ENCODE measurements around the gene NEMP2.

DNA sequence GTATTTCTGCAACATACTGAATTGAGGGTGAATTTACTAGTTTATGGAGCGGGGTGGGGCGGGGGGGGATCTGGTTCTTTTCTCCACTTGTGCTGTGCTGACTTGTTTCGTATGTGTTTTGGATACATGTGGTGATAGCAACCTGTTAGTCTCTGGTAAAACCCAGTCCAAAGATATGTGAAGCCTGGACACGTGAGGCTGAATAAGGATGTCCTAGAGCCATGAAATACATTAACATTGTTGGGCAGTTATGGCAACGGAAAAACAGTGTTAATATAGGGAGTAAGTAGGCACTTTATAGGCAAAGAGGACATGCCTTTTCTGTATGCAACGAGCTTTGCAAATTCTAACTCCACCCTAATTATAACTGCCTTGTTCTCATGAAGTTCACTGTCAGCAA, 42.1 kb upstream of the NEMP2 start:
- TF ChIP-seq, protein P1, sequence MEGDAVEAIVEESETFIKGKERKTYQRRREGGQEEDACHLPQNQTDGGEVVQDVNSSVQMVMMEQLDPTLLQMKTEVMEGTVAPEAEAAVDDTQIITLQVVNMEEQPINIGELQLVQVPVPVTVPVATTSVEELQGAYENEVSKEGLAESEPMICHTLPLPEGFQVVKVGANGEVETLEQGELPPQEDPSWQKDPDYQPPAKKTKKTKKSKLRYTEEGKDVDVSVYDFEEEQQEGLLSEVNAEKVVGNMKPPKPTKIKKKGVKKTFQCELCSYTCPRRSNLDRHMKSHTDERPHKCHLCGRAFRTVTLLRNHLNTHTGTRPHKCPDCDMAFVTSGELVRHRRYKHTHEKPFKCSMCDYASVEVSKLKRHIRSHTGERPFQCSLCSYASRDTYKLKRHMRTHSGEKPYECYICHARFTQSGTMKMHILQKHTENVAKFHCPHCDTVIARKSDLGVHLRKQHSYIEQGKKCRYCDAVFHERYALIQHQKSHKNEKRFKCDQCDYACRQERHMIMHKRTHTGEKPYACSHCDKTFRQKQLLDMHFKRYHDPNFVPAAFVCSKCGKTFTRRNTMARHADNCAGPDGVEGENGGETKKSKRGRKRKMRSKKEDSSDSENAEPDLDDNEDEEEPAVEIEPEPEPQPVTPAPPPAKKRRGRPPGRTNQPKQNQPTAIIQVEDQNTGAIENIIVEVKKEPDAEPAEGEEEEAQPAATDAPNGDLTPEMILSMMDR (IDR thresholded peaks at IDR 0.05; ENCODE audit: insufficient read depth, low read length): no peak
- TF ChIP-seq GABPA (IDR thresholded peaks at IDR 0.05; ENCODE audit: low read depth) (no peak), SPI1 (IDR thresholded peaks at IDR 0.05; ENCODE audit: borderline replicate concordance, low read depth) (no peak), POLR2AphosphoS5 (IDR thresholded peaks at IDR 0.05; ENCODE audit: low read depth) (no peak)
- TF ChIP-seq, protein P2, sequence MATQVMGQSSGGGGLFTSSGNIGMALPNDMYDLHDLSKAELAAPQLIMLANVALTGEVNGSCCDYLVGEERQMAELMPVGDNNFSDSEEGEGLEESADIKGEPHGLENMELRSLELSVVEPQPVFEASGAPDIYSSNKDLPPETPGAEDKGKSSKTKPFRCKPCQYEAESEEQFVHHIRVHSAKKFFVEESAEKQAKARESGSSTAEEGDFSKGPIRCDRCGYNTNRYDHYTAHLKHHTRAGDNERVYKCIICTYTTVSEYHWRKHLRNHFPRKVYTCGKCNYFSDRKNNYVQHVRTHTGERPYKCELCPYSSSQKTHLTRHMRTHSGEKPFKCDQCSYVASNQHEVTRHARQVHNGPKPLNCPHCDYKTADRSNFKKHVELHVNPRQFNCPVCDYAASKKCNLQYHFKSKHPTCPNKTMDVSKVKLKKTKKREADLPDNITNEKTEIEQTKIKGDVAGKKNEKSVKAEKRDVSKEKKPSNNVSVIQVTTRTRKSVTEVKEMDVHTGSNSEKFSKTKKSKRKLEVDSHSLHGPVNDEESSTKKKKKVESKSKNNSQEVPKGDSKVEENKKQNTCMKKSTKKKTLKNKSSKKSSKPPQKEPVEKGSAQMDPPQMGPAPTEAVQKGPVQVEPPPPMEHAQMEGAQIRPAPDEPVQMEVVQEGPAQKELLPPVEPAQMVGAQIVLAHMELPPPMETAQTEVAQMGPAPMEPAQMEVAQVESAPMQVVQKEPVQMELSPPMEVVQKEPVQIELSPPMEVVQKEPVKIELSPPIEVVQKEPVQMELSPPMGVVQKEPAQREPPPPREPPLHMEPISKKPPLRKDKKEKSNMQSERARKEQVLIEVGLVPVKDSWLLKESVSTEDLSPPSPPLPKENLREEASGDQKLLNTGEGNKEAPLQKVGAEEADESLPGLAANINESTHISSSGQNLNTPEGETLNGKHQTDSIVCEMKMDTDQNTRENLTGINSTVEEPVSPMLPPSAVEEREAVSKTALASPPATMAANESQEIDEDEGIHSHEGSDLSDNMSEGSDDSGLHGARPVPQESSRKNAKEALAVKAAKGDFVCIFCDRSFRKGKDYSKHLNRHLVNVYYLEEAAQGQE (IDR thresholded peaks at IDR 0.05; ENCODE audit: insufficient replicate concordance, low read depth): no peak

Measured in HL-60 (cell line).